NCI-H1417 treated with DMSO at 0.1 percent for 48 hours (cell line): ENCODE data around the gene HOXA4.

Experiments
- DNase-seq: peaks from one replicate; lab custom pipeline; 2025; lab: John Stamatoyannopoulos, UW

The HOXA4 gene

GRCh38 chr7:27130540-27131389, at the start of gene HOXA4:
Gene HOXA4, minus strand, starts transcription at chr7:27130757. Its CDS starts 24 bp downstream, at chr7:27130733.
- DNase-seq = no peak

GRCh38 chr7:27179503-27180430, 49.2 kb upstream of the HOXA4 start:
- DNase-seq = no peak

DNA sequence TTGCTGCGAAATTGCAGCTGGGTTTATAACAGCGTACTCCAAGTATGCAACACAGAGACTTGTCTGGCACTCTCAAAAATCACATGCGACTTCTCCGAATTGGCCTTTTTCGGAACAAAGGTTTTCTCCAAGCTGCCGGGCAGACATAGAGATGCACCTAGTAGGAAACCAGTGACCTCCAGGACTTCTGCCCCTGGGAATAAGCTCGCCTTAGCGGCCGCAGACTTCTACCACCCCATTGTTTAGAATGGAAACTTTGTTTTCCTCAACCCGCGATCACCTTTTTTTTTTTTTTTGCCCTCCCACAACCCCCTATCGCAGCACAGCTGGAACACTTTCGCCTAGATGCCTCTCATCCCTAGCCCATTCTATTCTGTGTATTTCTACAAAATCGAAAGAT, 48.5 kb upstream of the HOXA4 start:
- no peak for DNase-seq

DNA sequence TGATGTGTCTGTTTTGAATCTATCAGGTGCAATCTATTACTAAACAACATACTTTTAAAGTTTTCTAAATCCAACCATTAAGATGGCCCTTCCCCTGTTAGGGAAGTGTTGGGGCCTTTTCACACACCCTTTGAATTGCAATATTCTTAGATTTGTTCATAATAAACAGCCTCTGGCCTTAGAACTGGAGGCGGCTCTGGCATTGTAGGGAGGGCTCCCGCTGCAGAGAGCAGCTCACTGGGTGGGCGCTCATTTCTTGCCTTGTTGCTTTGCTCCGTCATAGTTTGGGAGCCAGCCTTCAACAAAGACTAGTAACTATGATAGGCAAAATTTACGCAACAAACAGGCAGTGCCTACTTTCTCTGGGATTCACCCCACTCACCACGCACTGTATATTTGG, 47.8 kb upstream of the HOXA4 start:
- no peak for DNase-seq

GRCh38 chr7:27177795-27178320, 47.3 kb upstream of the HOXA4 start:
- no peak for DNase-seq

GRCh38 chr7:27176962-27177794, 46.6 kb upstream of the HOXA4 start:
- DNase-seq = no peak

GRCh38 chr7:27176524-27176845, 45.9 kb upstream of the HOXA4 start:
- DNase-seq = no peak

DNA sequence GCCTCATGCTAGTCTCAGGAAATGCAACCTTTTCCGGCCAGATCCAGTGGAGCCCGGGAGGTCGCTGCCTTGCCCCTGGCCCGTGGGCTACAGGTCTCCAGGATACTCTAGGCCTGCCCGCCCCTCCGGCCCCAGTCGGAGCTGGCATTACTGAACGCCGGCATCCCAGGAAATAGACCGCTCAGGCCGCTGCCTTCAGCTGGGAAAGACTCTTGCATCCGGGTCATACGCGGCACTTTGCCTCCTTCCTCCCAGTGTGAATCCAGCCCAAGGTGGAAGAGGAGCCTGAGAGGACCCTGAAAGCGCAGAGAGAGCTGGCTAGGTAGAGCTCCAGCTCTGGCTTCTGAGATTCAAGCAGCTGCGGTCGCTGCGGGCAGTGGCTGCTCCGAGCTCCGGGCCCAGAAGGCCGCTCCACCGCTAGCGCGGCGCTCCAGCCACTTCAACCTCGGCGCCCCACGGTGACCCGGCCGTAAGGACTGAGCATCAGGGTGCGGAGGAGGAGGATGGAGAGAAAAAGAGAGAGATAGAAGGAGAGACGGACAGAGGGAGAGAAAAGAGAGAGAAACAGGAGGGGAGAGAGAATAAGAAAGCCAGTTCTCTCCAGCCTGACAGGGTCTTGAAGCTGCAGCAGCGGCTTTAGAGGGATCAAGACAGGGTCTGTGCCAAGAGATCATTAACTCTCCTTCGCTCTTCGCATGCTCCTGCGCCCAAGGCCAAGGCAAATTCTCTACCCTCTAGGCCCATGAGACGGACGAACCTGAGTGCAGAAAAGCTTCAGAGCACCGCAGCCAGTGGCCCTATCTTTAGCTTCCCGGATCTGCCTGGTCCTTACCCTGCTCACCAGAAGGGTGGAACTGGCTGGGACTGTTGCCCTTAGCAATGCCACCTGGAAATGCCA, 45.3 kb upstream of the HOXA4 start:
- DNase-seq = no peak

DNA sequence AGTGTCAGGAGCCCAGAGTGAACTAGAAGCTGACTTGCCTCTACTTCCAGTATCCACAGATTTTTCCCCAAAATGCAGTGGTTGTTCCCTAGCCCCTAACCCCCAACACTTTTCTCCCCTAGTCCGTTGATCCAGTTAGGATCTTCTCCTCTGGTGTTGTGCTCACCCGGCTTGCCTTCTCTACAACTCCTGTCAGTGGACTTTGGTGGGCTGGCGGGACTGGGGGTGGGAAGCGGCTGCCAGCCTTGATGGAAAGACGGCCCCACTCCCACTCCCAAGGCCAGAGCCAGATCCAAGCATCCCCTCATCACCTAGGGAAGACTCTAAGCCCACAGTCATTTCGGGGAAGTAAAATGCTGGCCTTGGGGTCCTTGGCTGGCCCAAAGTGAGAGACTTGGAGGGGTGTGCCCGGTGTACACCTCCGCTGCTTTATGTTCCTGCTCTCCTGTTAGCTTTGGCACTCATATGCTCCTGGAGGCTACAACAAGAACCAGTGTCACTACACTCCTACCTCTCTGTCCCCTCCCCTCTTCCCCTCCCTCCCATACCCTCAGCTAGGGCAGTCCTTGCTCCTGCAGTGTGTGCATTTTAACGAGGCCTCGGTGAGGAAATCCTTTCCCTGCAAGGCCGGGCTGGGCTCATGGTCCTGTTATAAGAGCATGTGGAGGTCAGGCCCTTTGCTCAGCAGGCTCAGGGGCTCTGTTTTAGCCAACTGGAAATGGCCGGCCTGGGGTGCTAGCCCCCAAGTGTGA, 44.5 kb upstream of the HOXA4 start:
- no peak for DNase-seq

- no peak for DNase-seq
Measured at GRCh38 chr7:27173956-27174873, 43.7 kb upstream of the HOXA4 start, which contains the start of gene HOXA10. Gene HOXA10, minus strand, starts transcription at chr7:27174320. Its CDS starts 14 bp downstream, at chr7:27174306.

GRCh38 chr7:27173511-27173955, 43.0 kb upstream of the HOXA4 start:
- DNase-seq = no peak

DNA sequence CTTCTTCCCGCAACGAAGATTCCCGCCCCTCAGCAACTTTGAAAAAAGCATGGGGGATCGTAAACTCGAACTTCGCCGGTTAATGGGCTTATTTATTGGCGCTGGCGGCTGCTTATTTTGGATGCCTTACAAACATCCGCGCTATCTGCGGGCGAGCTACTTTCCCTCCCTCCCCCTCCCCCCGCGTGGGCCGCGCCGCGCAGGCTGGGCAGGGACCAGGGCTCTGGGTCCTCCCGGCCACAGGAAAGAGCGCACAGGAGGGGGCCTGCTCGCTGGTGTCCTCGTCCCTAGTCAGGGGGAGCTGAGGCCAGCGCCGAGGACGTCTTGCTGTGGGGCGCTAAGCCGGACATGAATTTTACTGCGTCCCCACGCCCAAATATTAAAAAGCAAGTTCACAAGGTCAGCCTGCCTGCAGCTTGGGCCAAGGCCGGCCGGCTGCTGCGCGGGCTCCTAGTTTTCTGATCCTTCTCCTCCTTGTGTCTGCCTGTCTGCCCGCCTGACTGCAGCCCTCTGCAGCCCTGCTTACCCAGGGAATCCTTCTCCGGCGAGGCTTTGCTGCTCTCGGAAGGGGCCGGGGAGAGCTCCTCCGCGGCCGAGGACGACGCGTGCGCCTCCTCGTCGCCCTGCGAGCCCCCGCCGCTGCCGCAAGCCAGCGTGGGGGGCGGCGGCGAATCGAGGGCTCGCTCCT, 42.4 kb upstream of the HOXA4 start:
- no peak for DNase-seq

- no peak for DNase-seq
Measured at GRCh38 chr7:27172315-27172774, 41.8 kb upstream of the HOXA4 start.

GRCh38 chr7:27171637-27172314, 41.2 kb upstream of the HOXA4 start:
- peak; percentile 46 for DNase-seq

DNA sequence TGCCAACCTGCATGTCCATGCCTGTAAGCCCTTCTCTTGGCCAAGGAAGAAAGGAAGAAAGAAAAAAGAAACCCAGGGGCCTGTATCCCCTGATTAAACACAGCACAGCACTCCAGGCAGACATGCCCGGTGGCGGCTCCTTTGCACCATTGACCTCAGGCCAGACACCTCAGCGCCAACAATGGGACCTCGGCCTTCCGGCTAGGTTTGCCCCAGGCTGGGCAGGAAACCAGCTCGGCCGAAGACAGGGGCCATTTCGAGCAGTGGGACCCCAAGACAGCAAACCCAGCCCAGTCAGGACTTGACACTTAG, 40.7 kb upstream of the HOXA4 start:
- DNase-seq = no peak

- DNase-seq = no peak
Measured at GRCh38 chr7:27170426-27171324, 40.1 kb upstream of the HOXA4 start.
